ENCODE measurements around the gene ERMAP. TPM values are rescaled to one million over a fixed set of nuclear protein-coding genes. Genes with fewer than 3 reads are reported as not detected.

Gene ERMAP
- total and polyA plus RNA-seq, 5 donors, result 2.2 to 6.8 (median 5.0) TPM

GRCh38 chr1:42831273-42831672, 14.4 kb downstream of the ERMAP start:
- H3K27ac ChIP-seq (ENCODE audit: low read length), result no peak overlapping the region
- DNase-seq (no peak), ATAC-seq (no peak)
- H3K4me1 ChIP-seq (ENCODE audit: control insufficient read depth, insufficient read depth, low read length), result no peaks in the 10 kb centered on the region
- intact Hi-C loops (cut with DNase I), result no loop called here
- H3K27me3 ChIP-seq (ENCODE audit: control insufficient read depth, insufficient read depth), result no peaks in the 10 kb centered on the region
- H3K9me3 ChIP-seq (ENCODE audit: control insufficient read depth, low read length), result no peaks in the 10 kb centered on the region
- H3K4me3 ChIP-seq (ENCODE audit: low read length), result no peak overlapping the region

- Histone ChIP-seq H3K4me3 (ENCODE audit: low read length) (no peak overlapping the region), H3K27ac (ENCODE audit: low read length) (no peak overlapping the region), H3K9me3 (ENCODE audit: control insufficient read depth, low read length) (no peaks in the 10 kb centered on the region), H3K27me3 (ENCODE audit: control insufficient read depth, insufficient read depth) (no peaks in the 10 kb centered on the region), H3K4me1 (ENCODE audit: control insufficient read depth, insufficient read depth, low read length) (no peaks in the 10 kb centered on the region)
- ATAC-seq (no peak), DNase-seq (no peak)
- intact Hi-C loops (cut with DNase I), result no loop called here
- WGBS, result 90% methylated on average over 3 of the region's 3 CpGs
Measured at GRCh38 chr1:42832641-42833240, 15.8 kb downstream of the ERMAP start.

- 89% methylated on average over 4 of the region's 4 CpGs for WGBS
- intact Hi-C loops (cut with DNase I), result no loop called here
- DNase-seq (no peak), ATAC-seq (no peak)
- H3K4me3 ChIP-seq (ENCODE audit: low read length), result no peak overlapping the region
- H3K27me3 ChIP-seq (ENCODE audit: control insufficient read depth, insufficient read depth), result no peaks in the 10 kb centered on the region
- no peak overlapping the region for H3K27ac ChIP-seq (ENCODE audit: low read length)
- H3K4me1 ChIP-seq (ENCODE audit: control insufficient read depth, insufficient read depth, low read length), result no peaks in the 10 kb centered on the region
- H3K9me3 ChIP-seq (ENCODE audit: control insufficient read depth, low read length), result no peaks in the 10 kb centered on the region
Measured at GRCh38 chr1:42833981-42834380, 17.1 kb downstream of the ERMAP start.

GRCh38 chr1:42834803-42835202, 17.9 kb downstream of the ERMAP start:
- Histone ChIP-seq H3K4me1 (ENCODE audit: control insufficient read depth, insufficient read depth, low read length) (no peaks in the 10 kb centered on the region), H3K27me3 (ENCODE audit: control insufficient read depth, insufficient read depth) (no peaks in the 10 kb centered on the region), H3K9me3 (ENCODE audit: control insufficient read depth, low read length) (no peaks in the 10 kb centered on the region), H3K27ac (ENCODE audit: low read length) (no peak overlapping the region), H3K4me3 (ENCODE audit: low read length) (no peak overlapping the region)
- intact Hi-C loops (cut with DNase I), result no loop called here
- WGBS, result 66% methylated on average over 5 of the region's 5 CpGs
- DNase-seq (no peak), ATAC-seq (no peak)

GRCh38 chr1:42835422-42835821, 18.5 kb downstream of the ERMAP start:
- ATAC-seq (no peak), DNase-seq (no peak)
- 98% methylated on average over 2 of the region's 2 CpGs for WGBS
- Histone ChIP-seq H3K9me3 (ENCODE audit: control insufficient read depth, low read length) (no peaks in the 10 kb centered on the region), H3K4me3 (ENCODE audit: low read length) (no peak overlapping the region), H3K27ac (ENCODE audit: low read length) (no peak overlapping the region), H3K27me3 (ENCODE audit: control insufficient read depth, insufficient read depth) (no peaks in the 10 kb centered on the region), H3K4me1 (ENCODE audit: control insufficient read depth, insufficient read depth, low read length) (no peaks in the 10 kb centered on the region)
- intact Hi-C loops (cut with DNase I), result no loop called here

GRCh38 chr1:42837709-42838108, 20.8 kb downstream of the ERMAP start:
- no peaks in the 10 kb centered on the region for H3K27me3 ChIP-seq (ENCODE audit: control insufficient read depth, insufficient read depth)
- 48% methylated on average over 3 of the region's 3 CpGs for WGBS
- peak; percentile 27 to 44 for ATAC-seq
- no peak overlapping the region for H3K4me3 ChIP-seq (ENCODE audit: low read length)
- intact Hi-C loops (cut with DNase I), result no loop called here
- no peak overlapping the region for H3K27ac ChIP-seq (ENCODE audit: low read length)
- no peaks in the 10 kb centered on the region for H3K4me1 ChIP-seq (ENCODE audit: control insufficient read depth, insufficient read depth, low read length)
- no peaks in the 10 kb centered on the region for H3K9me3 ChIP-seq (ENCODE audit: control insufficient read depth, low read length)
- no peak for DNase-seq

GRCh38 chr1:42838482-42839190, 21.7 kb downstream of the ERMAP start:
- no peak overlapping the region for H3K27ac ChIP-seq (ENCODE audit: low read length)

GRCh38 chr1:42841010-42841409, 24.1 kb downstream of the ERMAP start:
- intact Hi-C loops (cut with DNase I), result no loop called here
- Histone ChIP-seq H3K4me3 (ENCODE audit: low read length) (no peak overlapping the region), H3K27me3 (ENCODE audit: control insufficient read depth, insufficient read depth) (no peaks in the 10 kb centered on the region), H3K27ac (ENCODE audit: low read length) (no peak overlapping the region), H3K9me3 (ENCODE audit: control insufficient read depth, low read length) (no peaks in the 10 kb centered on the region), H3K4me1 (ENCODE audit: control insufficient read depth, insufficient read depth, low read length) (no peaks in the 10 kb centered on the region)
- DNase-seq (no peak), ATAC-seq (no peak)
- 71% methylated on average over 3 of the region's 3 CpGs for WGBS

More at GRCh38 chr1:42838482-42839190, 21.7 kb downstream of the ERMAP start:
- Histone ChIP-seq H3K9me3 (ENCODE audit: control insufficient read depth, low read length) (no peaks in the 10 kb centered on the region), H3K4me1 (ENCODE audit: control insufficient read depth, insufficient read depth, low read length) (no peaks in the 10 kb centered on the region), H3K27me3 (ENCODE audit: control insufficient read depth, insufficient read depth) (no peaks in the 10 kb centered on the region), H3K4me3 (ENCODE audit: low read length) (no peak overlapping the region)
- ATAC-seq (no peak), DNase-seq (no peak)
- WGBS, result 84% methylated on average over 7 of the region's 7 CpGs
- intact Hi-C loops (cut with DNase I), result no loop called here

- DNase-seq, result no peak
- H3K4me1 ChIP-seq (ENCODE audit: control insufficient read depth, insufficient read depth, low read length), result no peaks in the 10 kb centered on the region
- H3K27me3 ChIP-seq (ENCODE audit: control insufficient read depth, insufficient read depth), result no peaks in the 10 kb centered on the region
- H3K4me3 ChIP-seq (ENCODE audit: low read length), result no peak overlapping the region
- H3K27ac ChIP-seq (ENCODE audit: low read length), result no peak overlapping the region
- intact Hi-C loops (cut with DNase I), result no loop called here
- no peaks in the 10 kb centered on the region for H3K9me3 ChIP-seq (ENCODE audit: control insufficient read depth, low read length)
- ATAC-seq, result no peak
- 92% methylated on average over 2 of the region's 2 CpGs for WGBS
Measured at GRCh38 chr1:42841440-42842147, 24.7 kb downstream of the ERMAP start.

GRCh38 chr1:42844592-42845140, 27.7 kb downstream of the ERMAP start:
- intact Hi-C loops (cut with DNase I), result no loop called here
- WGBS, result 94% methylated on average over 4 of the region's 4 CpGs
- DNase-seq (no peak), ATAC-seq (no peak)
- no peaks in the 10 kb centered on the region for H3K9me3 ChIP-seq (ENCODE audit: control insufficient read depth, low read length)
- H3K4me1 ChIP-seq (ENCODE audit: control insufficient read depth, insufficient read depth, low read length), result no peaks in the 10 kb centered on the region
- no peak overlapping the region for H3K4me3 ChIP-seq (ENCODE audit: low read length)
- H3K27me3 ChIP-seq (ENCODE audit: control insufficient read depth, insufficient read depth), result no peaks in the 10 kb centered on the region
- no peak overlapping the region for H3K27ac ChIP-seq (ENCODE audit: low read length)

GRCh38 chr1:42845193-42845592, 28.3 kb downstream of the ERMAP start:
- WGBS, result 68% methylated on average over 1 of the region's 1 CpG
- ATAC-seq (no peak), DNase-seq (no peak)
- intact Hi-C loops (cut with DNase I), result no loop called here
- H3K4me3 ChIP-seq (ENCODE audit: low read length), result no peak overlapping the region
- no peak overlapping the region for H3K27ac ChIP-seq (ENCODE audit: low read length)
- H3K27me3 ChIP-seq (ENCODE audit: control insufficient read depth, insufficient read depth), result no peaks in the 10 kb centered on the region
- no peaks in the 10 kb centered on the region for H3K9me3 ChIP-seq (ENCODE audit: control insufficient read depth, low read length)
- H3K4me1 ChIP-seq (ENCODE audit: control insufficient read depth, insufficient read depth, low read length), result no peaks in the 10 kb centered on the region

All from right cardiac atrium (tissue), 5 donors.